HepG2 (cell line): Measurements from ENCODE around the gene MPC2. TPM values are rescaled to one million over a fixed set of nuclear protein-coding genes. Genes with fewer than 3 reads are reported as not detected.

ENCODE experiments used
- ATF7 ChIP-seq, 2 experiments: fragments of 450-650 bp in 1 of 2; sonication (generic) in 1 of 2; formaldehyde crosslinking in 1 of 2; IDR thresholded peaks; 2 replicates each; pipeline versions ENCODE4 v1.4.0 to v1.6.1; 2016 to 2020; ENCODE audit warnings: antibody characterized with exemption in 1 of 2, mild to moderate bottlenecking in 1 of 2, missing genetic modification reagents in 1 of 2
- DPF2 ChIP-seq: sonication (generic); formaldehyde crosslinking; IDR thresholded peaks from 2 replicates; pipeline ENCODE4 v1.4.0; 2020; ENCODE audit warnings: mild to moderate bottlenecking, low read depth, missing genetic modification reagents, borderline replicate concordance
- DRAP1 ChIP-seq: IDR thresholded peaks from 2 replicates; pipeline ENCODE4 v1.6.1; 2016; ENCODE audit warnings: missing genetic modification reagents, missing compliant biosample characterization
- EP300 ChIP-seq, 3 experiments: sonication (generic) in 1 of 3; formaldehyde crosslinking in 1 of 3; IDR thresholded peaks; 2 replicates each; pipeline versions ENCODE4 v1.5.1 to v1.6.1; 2011 to 2020; ENCODE audit warnings: low read depth in 2 of 3, low read length in 2 of 3, borderline replicate concordance in 1 of 3, improper control_type of control experiment in 1 of 3, mild to moderate bottlenecking in 1 of 3, missing genetic modification reagents in 1 of 3, moderate library complexity in 1 of 3
- GFI1 ChIP-seq: sonication (generic); formaldehyde crosslinking; IDR thresholded peaks from 2 replicates; pipeline ENCODE4 v1.5.0; 2020; ENCODE audit warnings: missing genetic modification reagents, mild to moderate bottlenecking, borderline replicate concordance
- HIVEP1 ChIP-seq: sonication (generic); formaldehyde crosslinking; IDR thresholded peaks from 2 replicates; pipeline ENCODE4 v1.4.0; 2020; ENCODE audit warnings: mild to moderate bottlenecking, missing genetic modification reagents
- NFE2 ChIP-seq: sonication (generic); formaldehyde crosslinking; IDR thresholded peaks from 2 replicates; pipeline ENCODE4 v1.4.0; 2020; ENCODE audit warnings: missing genetic modification reagents
- NFYB ChIP-seq: sonication (generic); formaldehyde crosslinking; IDR thresholded peaks from 2 replicates; pipeline ENCODE4 v1.4.0; 2020; ENCODE audit warnings: missing genetic modification reagents
- PAXIP1 ChIP-seq: sonication (generic); formaldehyde crosslinking; conservative IDR thresholded peaks from 2 replicates; pipeline ENCODE4 v1.4.0; 2020; ENCODE audit warnings: mild to moderate bottlenecking, missing genetic modification reagents, moderate library complexity
- PHB2 ChIP-seq: fragments of 450-650 bp; IDR thresholded peaks from 2 replicates; pipeline ENCODE4 v1.6.1; 2018; ENCODE audit not compliant: partially characterized antibody
- RARA ChIP-seq: IDR thresholded peaks from 2 replicates; pipeline ENCODE4 v1.6.1; 2016; ENCODE audit warnings: missing genetic modification reagents, missing compliant biosample characterization
- RCOR2 ChIP-seq: IDR thresholded peaks from 2 replicates; pipeline ENCODE4 v1.6.1; 2016; ENCODE audit warnings: missing biosample characterization, missing genetic modification reagents
- SALL1 ChIP-seq: sonication (generic); formaldehyde crosslinking; IDR thresholded peaks from 2 replicates; pipeline ENCODE4 v1.8.0; 2022; ENCODE audit warnings: mild to moderate bottlenecking, missing genetic modification reagents
- SOX5 ChIP-seq: IDR thresholded peaks from 2 replicates; pipeline ENCODE4 v1.6.1; 2016; ENCODE audit warnings: borderline replicate concordance
- SOX6 ChIP-seq, 2 experiments: fragments of 450-650 bp in 1 of 2; sonication (generic) in 1 of 2; formaldehyde crosslinking in 1 of 2; IDR thresholded peaks; 2 replicates each; pipeline versions ENCODE4 v1.4.0 to v1.6.1; 2017 to 2020; ENCODE audit warnings: antibody characterized with exemption in 1 of 2, mild to moderate bottlenecking in 1 of 2, missing genetic modification reagents in 1 of 2
- SP1 ChIP-seq, 2 experiments: fragments of 450-650 bp in 1 of 2; sonication (generic) in 1 of 2; formaldehyde crosslinking in 1 of 2; IDR thresholded peaks; 2 replicates each; pipeline versions ENCODE4 v1.4.0 to v1.6.1; 2016 to 2020; ENCODE audit warnings: missing genetic modification reagents in 1 of 2
- ZBTB3 ChIP-seq: sonication (generic); formaldehyde crosslinking; IDR thresholded peaks from 2 replicates; pipeline ENCODE4 v1.4.0; 2020; ENCODE audit warnings: low read depth, mild to moderate bottlenecking, moderate library complexity, missing genetic modification reagents, borderline replicate concordance
- ZNF101 ChIP-seq: sonication (generic); formaldehyde crosslinking; IDR thresholded peaks from 2 replicates; pipeline ENCODE4 v1.4.0; 2020; ENCODE audit warnings: mild to moderate bottlenecking, low read depth, missing genetic modification reagents, borderline replicate concordance
- ZNF138 ChIP-seq: sonication (generic); formaldehyde crosslinking; IDR thresholded peaks from 2 replicates; pipeline ENCODE4 v1.5.0; 2020; ENCODE audit warnings: mild to moderate bottlenecking, low read depth, missing genetic modification reagents
- ZNF317 ChIP-seq: sonication (generic); formaldehyde crosslinking; IDR thresholded peaks from 2 replicates; pipeline ENCODE4 v1.5.0; 2020; ENCODE audit warnings: mild to moderate bottlenecking, missing genetic modification reagents
- ZNF660 ChIP-seq: sonication (generic); formaldehyde crosslinking; IDR thresholded peaks from 2 replicates; pipeline ENCODE4 v1.5.1; 2020; ENCODE audit warnings: mild to moderate bottlenecking, low read depth, missing genetic modification reagents, borderline replicate concordance
- polyA plus RNA-seq, 8 experiments: library from polyadenylated mRNA; depleted of rRNA in 3 of 8; stranded (reverse) in 7 of 8; unstranded in 1 of 8; fragments of >200 nt; fragmentation: Illumina TruSeq in 4 of 8; extraction: Trizol in 4 of 8; gene quantifications; 2 replicates each; pipeline versions ENCODE4 v1.2.1 to v1.2.3, GENCODE V29; 2011 to 2016; ENCODE audit warnings: low read depth in 4 of 8, missing spikeins in 1 of 8, mixed read lengths in 1 of 8; ENCODE audit not compliant: insufficient read depth in 1 of 8
- total RNA-seq, 5 experiments: library from RNA; depleted of rRNA; stranded (reverse); fragments of >200 nt; fragmentation: Illumina TruSeq; extraction: Trizol; gene quantifications; 2 replicates each; pipeline ENCODE4 v1.2.3, GENCODE V29; 2016; ENCODE audit warnings: low read depth in 1 of 5
- TF ChIP-seq, protein P1 (sequence below): sonication (generic); formaldehyde crosslinking; IDR thresholded peaks from 2 replicates; pipeline ENCODE4 v1.4.0; 2020; ENCODE audit warnings: mild to moderate bottlenecking, low read depth, missing genetic modification reagents
- TF ChIP-seq, protein P2 (sequence below): IDR thresholded peaks from 2 replicates; pipeline ENCODE4 v1.6.1; 2012; ENCODE audit warnings: inconsistent platforms

MPC2 gene
- total and polyA plus RNA-seq, 2 of the 13 experiments (the other 11 are each of a cell fraction or from before 2014, with no cell fraction given): 38.8 to 136 TPM

GRCh38 chr1:167916766-167917511 is 19.9 kb downstream of the MPC2 start (continued):
- TF ChIP-seq, protein P1, sequence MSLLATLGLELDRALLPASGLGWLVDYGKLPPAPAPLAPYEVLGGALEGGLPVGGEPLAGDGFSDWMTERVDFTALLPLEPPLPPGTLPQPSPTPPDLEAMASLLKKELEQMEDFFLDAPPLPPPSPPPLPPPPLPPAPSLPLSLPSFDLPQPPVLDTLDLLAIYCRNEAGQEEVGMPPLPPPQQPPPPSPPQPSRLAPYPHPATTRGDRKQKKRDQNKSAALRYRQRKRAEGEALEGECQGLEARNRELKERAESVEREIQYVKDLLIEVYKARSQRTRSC (CRISPR knock-in tag): no peak
- no peak for TF ChIP-seq NFYB (CRISPR knock-in tag)
- TF ChIP-seq ZNF138: no peak
- no peak for TF ChIP-seq ZNF660 (CRISPR knock-in tag)
- no peak for TF ChIP-seq ZNF101 (CRISPR knock-in tag)
- TF ChIP-seq SP1 (IDR thresholded peaks at IDR 0.05): no peak
- TF ChIP-seq SP1 (CRISPR knock-in tag; IDR thresholded peaks at IDR 0.05): no peak
- TF ChIP-seq DRAP1 (CRISPR knock-in tag): peak; percentile 31; the same call in 1 of the 2 replicates
- peak; percentile 24; the same call in 1 of the 2 replicates for TF ChIP-seq RARA (CRISPR knock-in tag)
- TF ChIP-seq ZNF317 (CRISPR knock-in tag): 0 out of 2 replicates have a peak, but pooled peaks have one; percentile 15
- TF ChIP-seq, protein P2, sequence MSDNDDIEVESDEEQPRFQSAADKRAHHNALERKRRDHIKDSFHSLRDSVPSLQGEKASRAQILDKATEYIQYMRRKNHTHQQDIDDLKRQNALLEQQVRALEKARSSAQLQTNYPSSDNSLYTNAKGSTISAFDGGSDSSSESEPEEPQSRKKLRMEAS: 0 out of 2 replicates have a peak, but pooled peaks have one; percentile 13
- TF ChIP-seq DPF2 (CRISPR knock-in tag): 0 out of 2 replicates have a peak, but pooled peaks have one; percentile 48
- TF ChIP-seq PHB2: no peak
- TF ChIP-seq SALL1 (CRISPR knock-in tag): peak; percentile 80
- no peak for TF ChIP-seq NFE2 (CRISPR knock-in tag)
- no peak for TF ChIP-seq HIVEP1 (CRISPR knock-in tag)
- TF ChIP-seq SOX6 (IDR thresholded peaks at IDR 0.05): no peak
- TF ChIP-seq SOX6 (CRISPR knock-in tag; IDR thresholded peaks at IDR 0.05): peak; percentile 56; the same call in 1 of the 2 replicates
- TF ChIP-seq PAXIP1 (CRISPR knock-in tag): peak; percentile 85
- TF ChIP-seq GFI1 (CRISPR knock-in tag): peak; percentile 71
- peak; percentile 50; the same call in 1 of the 2 replicates for TF ChIP-seq RCOR2 (CRISPR knock-in tag)
- 0 out of 2 replicates have a peak, but pooled peaks have one; percentile 9 for TF ChIP-seq ZBTB3 (CRISPR knock-in tag)
- TF ChIP-seq ATF7 (IDR thresholded peaks at IDR 0.05): no peak
- TF ChIP-seq ATF7 (CRISPR knock-in tag; IDR thresholded peaks at IDR 0.05): no peak
- TF ChIP-seq EP300 (IDR thresholded peaks at IDR 0.05; ENCODE audit: low read depth in 2 of 2, low read length in 2 of 2): peak in 1 of 2 experiments; percentile 37; a peak in 2 of 4 replicates
- TF ChIP-seq EP300 (CRISPR knock-in tag; IDR thresholded peaks at IDR 0.05; ENCODE audit: borderline replicate concordance): no peak
- peak; percentile 36; the same call in 1 of the 2 replicates for TF ChIP-seq SOX5
